ENCODE measurements around the gene RPUSD3. TPM values are rescaled to one million over a fixed set of nuclear protein-coding genes. Genes with fewer than 3 reads are reported as not detected.

Gene RPUSD3
- total RNA-seq, 1 donor = 31.1 TPM

DNA sequence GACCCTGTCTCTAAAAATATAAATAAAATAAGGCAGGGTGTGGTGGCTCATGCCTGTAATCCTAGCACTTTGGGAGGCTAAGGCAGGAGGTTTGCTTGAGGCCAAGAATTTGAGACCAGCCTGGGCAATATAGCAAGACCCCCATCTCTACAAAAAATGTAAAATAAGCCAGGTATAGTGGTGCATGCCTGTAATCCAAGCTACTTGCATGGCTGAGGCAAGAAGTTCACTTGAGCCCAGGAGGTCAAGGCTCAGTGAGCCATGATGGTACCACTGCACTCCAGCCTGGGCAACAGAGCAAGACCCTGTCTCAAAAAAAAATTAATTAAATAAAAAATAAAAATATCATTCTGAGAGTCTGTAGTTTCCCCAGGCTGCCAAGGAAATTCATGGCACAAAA lies 42.5 kb upstream of the RPUSD3 start:
- TF ChIP-seq, protein P1, sequence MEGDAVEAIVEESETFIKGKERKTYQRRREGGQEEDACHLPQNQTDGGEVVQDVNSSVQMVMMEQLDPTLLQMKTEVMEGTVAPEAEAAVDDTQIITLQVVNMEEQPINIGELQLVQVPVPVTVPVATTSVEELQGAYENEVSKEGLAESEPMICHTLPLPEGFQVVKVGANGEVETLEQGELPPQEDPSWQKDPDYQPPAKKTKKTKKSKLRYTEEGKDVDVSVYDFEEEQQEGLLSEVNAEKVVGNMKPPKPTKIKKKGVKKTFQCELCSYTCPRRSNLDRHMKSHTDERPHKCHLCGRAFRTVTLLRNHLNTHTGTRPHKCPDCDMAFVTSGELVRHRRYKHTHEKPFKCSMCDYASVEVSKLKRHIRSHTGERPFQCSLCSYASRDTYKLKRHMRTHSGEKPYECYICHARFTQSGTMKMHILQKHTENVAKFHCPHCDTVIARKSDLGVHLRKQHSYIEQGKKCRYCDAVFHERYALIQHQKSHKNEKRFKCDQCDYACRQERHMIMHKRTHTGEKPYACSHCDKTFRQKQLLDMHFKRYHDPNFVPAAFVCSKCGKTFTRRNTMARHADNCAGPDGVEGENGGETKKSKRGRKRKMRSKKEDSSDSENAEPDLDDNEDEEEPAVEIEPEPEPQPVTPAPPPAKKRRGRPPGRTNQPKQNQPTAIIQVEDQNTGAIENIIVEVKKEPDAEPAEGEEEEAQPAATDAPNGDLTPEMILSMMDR (IDR thresholded peaks at IDR 0.05; ENCODE audit: insufficient read depth, low read depth, low read length) = no peak
- DNase-seq (ENCODE audit: low read depth) = no peak

DNA sequence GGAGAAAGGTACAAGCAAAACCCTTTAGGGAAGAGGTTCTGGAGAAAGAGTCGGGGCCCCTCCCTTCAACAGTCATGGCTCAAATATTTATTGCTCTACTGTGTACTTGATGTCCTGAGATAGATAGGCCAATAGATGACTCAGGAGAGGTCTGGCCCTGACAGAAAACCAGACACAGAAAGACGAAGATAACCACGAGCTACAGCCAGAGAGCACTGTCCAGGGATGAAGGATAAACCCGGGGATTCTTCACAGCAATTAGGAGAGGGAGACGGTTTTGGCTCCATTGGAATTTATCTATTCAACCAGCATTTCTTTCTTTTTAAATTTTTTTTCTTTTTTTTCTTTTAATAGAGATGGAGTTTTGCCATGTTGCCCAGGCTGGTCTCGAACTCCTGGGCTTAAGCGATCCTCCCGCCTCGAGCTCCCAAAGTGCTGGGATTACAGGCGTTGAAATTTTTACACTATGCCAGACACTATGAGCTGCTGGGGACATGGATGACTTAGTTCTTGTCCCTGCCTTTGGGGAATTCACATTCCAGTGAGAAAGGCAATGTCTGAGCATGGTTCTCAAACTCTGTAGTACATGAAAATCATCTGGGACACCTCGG lies 40.9 kb upstream of the RPUSD3 start:
- H3K4me3 ChIP-seq (ENCODE audit: low read depth, low read length) = no peak overlapping the region
- DNase-seq (ENCODE audit: low read depth) = peak; percentile 96
- TF ChIP-seq, protein P1 (IDR thresholded peaks at IDR 0.05; ENCODE audit: insufficient read depth, low read depth, low read length) = no peak

More for the DNA sequence above, 42.5 kb upstream of the RPUSD3 start:
- H3K4me3 ChIP-seq (ENCODE audit: low read depth, low read length) = no peak overlapping the region

DNA sequence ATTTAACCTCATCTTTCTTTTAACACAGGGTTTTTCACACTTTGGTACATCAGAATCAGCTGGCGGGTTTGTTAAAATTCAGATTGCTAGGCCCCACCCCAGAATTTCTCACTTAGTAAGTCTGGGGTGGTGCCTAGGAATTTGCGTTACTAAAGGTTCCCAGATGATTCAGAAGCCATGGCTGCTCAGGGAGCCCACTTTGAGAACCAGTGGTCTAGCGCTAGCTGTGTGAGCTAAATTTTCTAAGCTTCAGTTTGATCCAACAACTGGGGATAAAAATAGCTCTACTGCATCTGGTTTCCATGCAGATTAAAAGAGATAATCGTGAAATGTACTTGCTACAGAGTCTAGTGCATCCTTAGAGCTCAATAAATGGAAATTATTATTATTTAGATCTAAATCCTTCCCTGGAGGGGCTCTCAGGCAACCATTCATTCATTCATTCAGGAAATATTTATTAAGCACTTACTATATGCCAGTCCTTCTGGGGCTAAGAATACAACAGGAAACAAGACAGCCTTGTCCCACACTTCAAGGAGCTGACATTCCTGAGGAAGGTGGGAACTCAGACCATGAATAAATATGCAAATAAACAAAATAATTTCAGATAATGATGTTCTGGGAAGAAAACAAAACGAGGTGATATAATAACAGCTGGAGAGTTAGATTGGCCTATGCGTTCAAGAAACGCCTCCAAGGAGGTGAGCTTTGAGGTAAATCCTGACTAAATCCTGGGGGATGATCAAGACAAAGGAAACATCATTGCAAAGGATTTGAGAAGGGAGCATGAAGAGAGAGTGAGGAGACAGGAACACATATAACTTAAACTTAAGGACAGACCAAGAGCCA lies 40.1 kb upstream of the RPUSD3 start:
- TF ChIP-seq, protein P1 (IDR thresholded peaks at IDR 0.05; ENCODE audit: insufficient read depth, low read depth, low read length) = no peak
- DNase-seq (ENCODE audit: low read depth) = peak; percentile 84
- no peak overlapping the region for H3K4me3 ChIP-seq (ENCODE audit: low read depth, low read length)

DNA sequence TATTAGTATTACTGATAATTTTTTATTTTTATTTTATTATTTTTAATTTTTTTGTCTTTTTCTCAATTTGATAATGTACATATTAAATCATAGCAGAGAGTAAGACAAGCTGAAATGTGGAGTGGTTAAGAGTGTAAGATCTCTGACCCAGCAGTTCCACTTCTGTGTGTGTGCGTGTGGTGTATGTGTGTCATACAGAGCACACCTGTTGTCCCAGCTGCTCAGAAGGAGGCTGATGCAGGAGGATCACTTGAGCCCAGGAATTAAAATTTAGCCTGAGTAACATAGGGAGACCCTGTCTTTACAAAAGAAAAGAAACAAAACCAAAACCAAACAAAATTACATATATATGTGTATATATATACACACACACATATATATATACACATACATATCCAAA lies 37.6 kb upstream of the RPUSD3 start:
- TF ChIP-seq, protein P1 (IDR thresholded peaks at IDR 0.05; ENCODE audit: insufficient read depth, low read depth, low read length) = no peak
- no peak overlapping the region for H3K4me3 ChIP-seq (ENCODE audit: low read depth, low read length)
- DNase-seq (ENCODE audit: low read depth) = no peak

DNA sequence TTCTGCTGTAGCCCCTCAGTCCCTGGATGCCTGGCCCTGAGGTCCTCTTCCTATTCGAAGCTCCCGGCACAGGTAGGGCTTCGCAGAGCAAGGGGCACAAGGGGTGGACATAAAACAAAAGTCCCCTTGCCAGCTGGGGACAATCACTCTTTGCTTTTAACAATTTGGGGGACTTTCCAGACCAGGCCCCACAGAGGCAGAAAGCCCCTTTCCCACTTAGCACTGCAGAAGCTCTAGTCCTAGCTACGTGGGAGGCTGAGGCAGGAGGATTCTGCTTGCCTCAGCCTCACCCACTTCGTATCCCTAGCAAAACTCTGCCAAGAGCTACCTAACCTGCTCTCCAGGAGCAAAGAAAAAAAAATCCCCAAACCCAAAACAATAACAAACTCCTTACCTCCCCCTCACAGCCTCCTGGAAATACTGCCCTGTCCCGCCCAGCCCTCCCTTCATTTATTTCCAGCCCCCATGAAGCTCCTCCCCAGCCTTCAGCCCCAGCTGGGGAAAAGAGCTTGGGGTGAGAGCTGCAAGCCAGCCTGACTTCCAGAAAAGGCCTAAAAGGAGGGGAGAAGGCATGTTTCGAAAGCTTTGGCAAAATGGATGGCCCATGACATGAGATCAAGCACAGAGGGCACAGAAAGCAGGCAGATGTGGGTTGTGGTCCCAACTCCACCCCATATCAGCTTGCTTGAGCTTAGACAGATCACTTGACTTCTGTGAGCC lies 36.2 kb upstream of the RPUSD3 start, which contains the start of gene CIDEC:
CIDEC (minus strand) TSS at position 424 of the 720 bp plus-strand sequence. CDS start 1,767 bp downstream, outside the sequence.
- DNase-seq (ENCODE audit: low read depth) = peak; percentile 81
- TF ChIP-seq, protein P1 (IDR thresholded peaks at IDR 0.05; ENCODE audit: insufficient read depth, low read depth, low read length) = no peak
- no peak within 1 kb of the TSS for H3K4me3 ChIP-seq (ENCODE audit: low read depth, low read length)

DNA sequence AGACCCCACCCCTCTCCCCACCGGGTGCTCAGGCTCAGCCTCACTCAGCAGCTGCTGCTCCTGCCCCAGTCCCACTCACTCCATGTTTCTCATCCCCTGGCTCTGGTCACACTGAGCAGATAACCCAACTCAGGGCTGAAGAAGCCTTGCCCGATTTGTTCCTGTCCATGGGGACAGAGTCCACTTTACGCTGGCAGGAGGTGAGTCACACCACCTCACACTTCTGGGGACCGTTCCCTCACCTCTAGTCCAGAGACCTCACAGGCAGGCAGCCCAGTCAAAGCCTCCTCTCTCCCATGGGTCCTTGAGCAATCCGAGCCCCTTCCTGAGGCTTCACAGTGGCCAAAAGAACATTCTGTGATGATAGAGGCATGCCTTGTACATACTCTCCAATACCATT lies 34.9 kb upstream of the RPUSD3 start:
- TF ChIP-seq, protein P1 (IDR thresholded peaks at IDR 0.05; ENCODE audit: insufficient read depth, low read depth, low read length) = no peak
- H3K4me3 ChIP-seq (ENCODE audit: low read depth, low read length) = no peak overlapping the region
- peak; percentile 13 for DNase-seq (ENCODE audit: low read depth)

All from fibroblast of villous mesenchyme (primary cell).